WTC11 (cell line): ENCODE data around the gene TBX3. TPM values are rescaled to one million over a fixed set of nuclear protein-coding genes. Genes with fewer than 3 reads are reported as not detected.

Experiments
- ATAC-seq: fragments of 200-7000 bp; cut with Tn5 transposase; 2 replicates; pipeline ENCODE4 v1.10.0; 2021; ENCODE audit warnings: mild to moderate bottlenecking, moderate library complexity
- CTCF ChIA-PET: fragments of 300-600 bp; sonication (Branson Sonifier 250); formaldehyde crosslinking; loops from one replicate; lab custom pipeline; 2021; ENCODE audit warnings: antibody characterized with exemption; lab: Charles Lee
- POLR2A ChIA-PET: fragments of 350-600 bp; sonication (Branson Sonifier 250); formaldehyde crosslinking; loops from one replicate; lab custom pipeline; 2021; ENCODE audit warnings: antibody characterized with exemption; lab: Charles Lee
- DNase-seq: peaks from one replicate; pipeline ENCODE4 v3.0.0; 2021; ENCODE audit warnings: low spot score
- H3K27ac Mint-ChIP-seq: 2 replicates; pipeline ENCODE4 v1.8.0; 2021; ENCODE audit warnings: mixed read lengths
- H3K27me3 Mint-ChIP-seq: 2 replicates; pipeline ENCODE4 v1.8.0; 2021; ENCODE audit warnings: low read depth, mild to moderate bottlenecking, moderate library complexity, mixed read lengths
- H3K36me3 Mint-ChIP-seq: 2 replicates; pipeline ENCODE4 v1.8.0; 2021; ENCODE audit warnings: mixed read lengths
- H3K4me1 Mint-ChIP-seq: 2 replicates; pipeline ENCODE4 v1.8.0; 2022; ENCODE audit warnings: mixed read lengths
- H3K4me3 Mint-ChIP-seq: 2 replicates; pipeline ENCODE4 v1.8.0; 2021; ENCODE audit warnings: mild to moderate bottlenecking, moderate library complexity, mixed read lengths
- H3K9me3 Mint-ChIP-seq: 2 replicates; pipeline ENCODE4 v1.8.0; 2021; ENCODE audit warnings: mixed read lengths
- AFF4 ChIP-seq: sonication (generic); formaldehyde crosslinking; IDR thresholded peaks from 2 replicates; pipeline ENCODE4 v1.8.1; 2023; ENCODE audit warnings: mild to moderate bottlenecking, missing genetic modification reagents, borderline replicate concordance
- CBFB ChIP-seq: sonication (generic); formaldehyde crosslinking; IDR thresholded peaks from 2 replicates; pipeline ENCODE4 v1.8.1; 2022; ENCODE audit warnings: mild to moderate bottlenecking, low read depth, missing genetic modification reagents
- CREM ChIP-seq: sonication (generic); formaldehyde crosslinking; IDR thresholded peaks from 2 replicates; pipeline ENCODE4 v1.8.1; 2022; ENCODE audit warnings: mild to moderate bottlenecking, missing genetic modification reagents, moderate library complexity
- ELF4 ChIP-seq: sonication (generic); formaldehyde crosslinking; IDR thresholded peaks from 2 replicates; pipeline ENCODE4 v1.8.1; 2022; ENCODE audit warnings: low read depth, mild to moderate bottlenecking, moderate library complexity, missing genetic modification reagents
- IRF2 ChIP-seq: sonication (generic); formaldehyde crosslinking; IDR thresholded peaks from 2 replicates; pipeline ENCODE4 v1.8.0; 2022; ENCODE audit warnings: low read depth, missing genetic modification reagents, borderline replicate concordance
- JUN ChIP-seq: sonication (generic); formaldehyde crosslinking; IDR thresholded peaks from 2 replicates; pipeline ENCODE4 v1.8.0; 2023; ENCODE audit warnings: mild to moderate bottlenecking, missing genetic modification reagents
- MAX ChIP-seq: sonication (generic); formaldehyde crosslinking; IDR thresholded peaks from 2 replicates; pipeline ENCODE4 v1.8.0; 2022; ENCODE audit warnings: mild to moderate bottlenecking, missing genetic modification reagents
- MLX ChIP-seq: sonication (generic); formaldehyde crosslinking; IDR thresholded peaks from 2 replicates; pipeline ENCODE4 v1.8.1; 2023; ENCODE audit warnings: mild to moderate bottlenecking, missing genetic modification reagents, moderate library complexity
- NFYB ChIP-seq: sonication (generic); formaldehyde crosslinking; conservative IDR thresholded peaks from 2 replicates; pipeline ENCODE4 v1.8.0; 2022; ENCODE audit warnings: low read depth, missing genetic modification reagents
- RELA ChIP-seq: sonication (generic); formaldehyde crosslinking; IDR thresholded peaks from 2 replicates; pipeline ENCODE4 v1.8.1; 2022; ENCODE audit warnings: missing genetic modification reagents, mild to moderate bottlenecking, borderline replicate concordance
- SP1 ChIP-seq: sonication (generic); formaldehyde crosslinking; conservative IDR thresholded peaks from 2 replicates; pipeline ENCODE4 v1.8.1; 2022; ENCODE audit warnings: missing genetic modification reagents
- ZNF263 ChIP-seq: sonication (generic); formaldehyde crosslinking; IDR thresholded peaks from 2 replicates; pipeline ENCODE4 v1.8.1; 2022; ENCODE audit warnings: low read depth, mild to moderate bottlenecking, moderate library complexity, missing genetic modification reagents
- ZNF423 ChIP-seq: fragments of 250-450 bp; sonication (Bioruptor Pico); IDR thresholded peaks from 2 replicates; pipeline ENCODE4 v2.1.2; 2022; ENCODE audit warnings: mild to moderate bottlenecking, moderate library complexity
- ZNF671 ChIP-seq: fragments of 250-450 bp; sonication (Bioruptor Pico); IDR thresholded peaks from 2 replicates; pipeline ENCODE4 v1.8.0; 2021; ENCODE audit warnings: mild to moderate bottlenecking
- ZSCAN18 ChIP-seq: fragments of 250-450 bp; sonication (Bioruptor Pico); IDR thresholded peaks from 2 replicates; pipeline ENCODE4 v2.1.2; 2022; ENCODE audit warnings: mild to moderate bottlenecking, moderate library complexity
- total RNA-seq: library from RNA; stranded (reverse); gene quantifications from 3 replicates; pipeline ENCODE4 v1.2.3, GENCODE V29; 2021
- TF ChIP-seq, protein P1 (sequence below): sonication (generic); formaldehyde crosslinking; IDR thresholded peaks from 2 replicates; pipeline ENCODE4 v1.8.1; 2022; ENCODE audit warnings: mild to moderate bottlenecking, missing genetic modification reagents, moderate library complexity, borderline replicate concordance
- TF ChIP-seq, protein P2 (sequence below): sonication (generic); formaldehyde crosslinking; IDR thresholded peaks from 2 replicates; pipeline ENCODE4 v1.8.1; 2022; ENCODE audit warnings: low read depth, mild to moderate bottlenecking, moderate library complexity, missing genetic modification reagents, borderline replicate concordance

The TBX3 gene
- total RNA-seq, 1 experiment from 2014 or later = 2.2 TPM

GRCh38 chr12:114693059-114693531 lies 9.1 kb upstream of the TBX3 start:
- ChIA-PET POLR2A (no interaction called here), CTCF (no interaction called here)
- H3K4me3 Mint-ChIP-seq = peak overlapping the region; percentile 61
- no peaks in the 10 kb centered on the region for H3K36me3 Mint-ChIP-seq
- no peak for ATAC-seq
- H3K9me3 Mint-ChIP-seq = no peaks in the 10 kb centered on the region
- peaks cover 100% of the 10 kb centered on the region for H3K27me3 Mint-ChIP-seq
- H3K27ac Mint-ChIP-seq = no peak overlapping the region
- TF ChIP-seq ZSCAN18 (CRISPR knock-in tag) (no peak), ZNF263 (CRISPR knock-in tag) (no peak), CBFB (no peak), ELF4 (CRISPR knock-in tag) (no peak), ZNF671 (CRISPR knock-in tag) (no peak), CREM (CRISPR knock-in tag) (no peak), MAX (no peak), SP1 (CRISPR knock-in tag) (no peak), NFYB (no peak), IRF2 (no peak), JUN (CRISPR knock-in tag) (no peak)
- TF ChIP-seq, protein P1, sequence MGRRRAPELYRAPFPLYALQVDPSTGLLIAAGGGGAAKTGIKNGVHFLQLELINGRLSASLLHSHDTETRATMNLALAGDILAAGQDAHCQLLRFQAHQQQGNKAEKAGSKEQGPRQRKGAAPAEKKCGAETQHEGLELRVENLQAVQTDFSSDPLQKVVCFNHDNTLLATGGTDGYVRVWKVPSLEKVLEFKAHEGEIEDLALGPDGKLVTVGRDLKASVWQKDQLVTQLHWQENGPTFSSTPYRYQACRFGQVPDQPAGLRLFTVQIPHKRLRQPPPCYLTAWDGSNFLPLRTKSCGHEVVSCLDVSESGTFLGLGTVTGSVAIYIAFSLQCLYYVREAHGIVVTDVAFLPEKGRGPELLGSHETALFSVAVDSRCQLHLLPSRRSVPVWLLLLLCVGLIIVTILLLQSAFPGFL (CRISPR knock-in tag) = no peak
- TF ChIP-seq, all 79 proteins: peak for 0
- H3K4me1 Mint-ChIP-seq = peaks cover 69% of the 10 kb centered on the region
- DNase-seq = no peak

- ATAC-seq (peak; percentile 19), DNase-seq (no peak)
- POLR2A ChIA-PET = interaction anchor here (0.6 kb wide), 1 partner anchor 53 kb away, joined by 4 read pairs; no protein-coding TSS in a partner anchor
- Mint-ChIP-seq H3K36me3 (no peaks in the 10 kb centered on the region), H3K4me3 (peak overlapping the region; percentile 61), H3K27ac (no peak overlapping the region), H3K4me1 (peaks cover 66% of the 10 kb centered on the region), H3K27me3 (peaks cover 100% of the 10 kb centered on the region), H3K9me3 (no peaks in the 10 kb centered on the region)
- TF ChIP-seq AFF4 (CRISPR knock-in tag) (no peak), RELA (no peak), ZNF423 (CRISPR knock-in tag) (no peak), MLX (no peak), NFYB (no peak)
- TF ChIP-seq, protein P2, sequence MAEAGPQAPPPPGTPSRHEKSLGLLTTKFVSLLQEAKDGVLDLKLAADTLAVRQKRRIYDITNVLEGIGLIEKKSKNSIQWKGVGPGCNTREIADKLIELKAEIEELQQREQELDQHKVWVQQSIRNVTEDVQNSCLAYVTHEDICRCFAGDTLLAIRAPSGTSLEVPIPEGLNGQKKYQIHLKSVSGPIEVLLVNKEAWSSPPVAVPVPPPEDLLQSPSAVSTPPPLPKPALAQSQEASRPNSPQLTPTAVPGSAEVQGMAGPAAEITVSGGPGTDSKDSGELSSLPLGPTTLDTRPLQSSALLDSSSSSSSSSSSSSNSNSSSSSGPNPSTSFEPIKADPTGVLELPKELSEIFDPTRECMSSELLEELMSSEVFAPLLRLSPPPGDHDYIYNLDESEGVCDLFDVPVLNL (CRISPR knock-in tag) = no peak
- CTCF ChIA-PET = interaction anchor here (0.6 to 1.2 kb wide), 3 partner anchors 10 to 1325 kb away, joined by 3 to 4 read pairs (median 4); no protein-coding TSS in a partner anchor
Observed at GRCh38 chr12:114692186-114693058, 8.4 kb upstream of the TBX3 start.
